Omental fat pad (tissue), 4 donors: ENCODE data around the gene C1orf159. TPM values are rescaled to one million over a fixed set of nuclear protein-coding genes. Genes with fewer than 3 reads are reported as not detected.

Source experiments
- ATAC-seq: fragments of 150-250 bp; one replicate; pipeline ENCODE4 v1.9.1; 2016; ENCODE audit warnings: mild to moderate bottlenecking, moderate library complexity; ENCODE audit not compliant: low FRiP score
- DNase-seq: peaks from one replicate; pipeline ENCODE4 v3.0.0-alpha.2; 2019; ENCODE audit warnings: low spot score
- CTCF ChIP-seq, 3 donors: fragments of 450-650 bp; IDR thresholded peaks; one replicate each; pipeline ENCODE4 v1.5.1; 2016 to 2017; ENCODE audit warnings: antibody characterized with exemption in 3 of 3, mild to moderate bottlenecking in 3 of 3, moderate library complexity in 2 of 3
- total RNA-seq, 4 donors: library from RNA; depleted of rRNA; stranded (reverse); fragments of >200 nt; gene quantifications; one replicate each; pipeline ENCODE4 v1.1.0, GENCODE V29; 2016

Gene C1orf159
- total RNA-seq, 4 donors from 2014 or later: 5.6 to 12.0 (median 9.5) TPM

DNA sequence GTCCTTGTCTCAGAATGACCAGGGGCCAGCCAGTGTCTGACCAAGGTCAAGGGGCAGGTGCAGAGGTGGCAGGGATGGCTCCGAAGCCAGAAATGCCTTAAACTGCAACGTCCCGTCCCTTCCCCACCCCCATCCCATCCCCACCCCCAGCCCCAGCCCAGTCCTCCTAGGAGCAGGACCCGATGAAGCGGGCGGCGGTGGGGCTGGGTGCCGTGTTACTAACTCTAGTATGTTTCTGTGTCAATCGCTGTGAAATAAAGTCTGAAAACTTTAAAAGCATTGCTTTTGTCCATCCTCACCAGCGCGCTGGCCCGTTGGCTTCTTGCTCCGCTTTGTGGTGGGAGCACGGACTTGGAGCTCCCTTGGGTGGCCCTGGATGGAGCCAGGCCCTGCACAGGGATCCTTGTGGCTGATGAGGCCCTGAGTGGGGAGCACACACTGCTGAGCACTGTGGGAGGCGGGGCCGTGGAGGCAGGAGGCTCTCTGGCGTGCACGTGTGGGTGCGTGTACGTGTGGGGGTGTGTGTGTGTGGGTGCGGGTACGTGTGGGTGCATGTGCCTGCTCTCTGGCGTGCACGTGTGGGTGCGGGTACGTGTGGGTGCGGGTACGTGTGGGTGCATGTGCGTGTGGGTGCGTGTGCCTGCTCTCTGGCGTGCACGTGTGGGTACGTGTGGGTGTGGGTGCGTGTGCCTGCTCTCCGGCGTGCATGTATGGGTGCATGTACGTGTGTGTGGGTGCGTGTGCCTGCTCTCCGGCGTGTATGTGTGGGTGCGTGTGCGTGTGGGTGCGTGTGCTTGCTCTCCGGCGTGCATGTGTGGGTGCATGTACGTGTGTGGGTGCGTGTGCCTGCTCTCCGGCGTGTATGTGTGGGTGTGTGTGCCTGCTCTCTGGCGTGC lies 59.8 kb downstream of the C1orf159 start:
- ATAC-seq (no peak), DNase-seq (no peak)
- no peak for TF ChIP-seq CTCF (IDR thresholded peaks at IDR 0.05)

- no peak for DNase-seq
- no peak for ATAC-seq
- TF ChIP-seq CTCF (IDR thresholded peaks at IDR 0.05): no peak
Measured at GRCh38 chr1:1054971-1055370, 60.9 kb downstream of the C1orf159 start.

DNA sequence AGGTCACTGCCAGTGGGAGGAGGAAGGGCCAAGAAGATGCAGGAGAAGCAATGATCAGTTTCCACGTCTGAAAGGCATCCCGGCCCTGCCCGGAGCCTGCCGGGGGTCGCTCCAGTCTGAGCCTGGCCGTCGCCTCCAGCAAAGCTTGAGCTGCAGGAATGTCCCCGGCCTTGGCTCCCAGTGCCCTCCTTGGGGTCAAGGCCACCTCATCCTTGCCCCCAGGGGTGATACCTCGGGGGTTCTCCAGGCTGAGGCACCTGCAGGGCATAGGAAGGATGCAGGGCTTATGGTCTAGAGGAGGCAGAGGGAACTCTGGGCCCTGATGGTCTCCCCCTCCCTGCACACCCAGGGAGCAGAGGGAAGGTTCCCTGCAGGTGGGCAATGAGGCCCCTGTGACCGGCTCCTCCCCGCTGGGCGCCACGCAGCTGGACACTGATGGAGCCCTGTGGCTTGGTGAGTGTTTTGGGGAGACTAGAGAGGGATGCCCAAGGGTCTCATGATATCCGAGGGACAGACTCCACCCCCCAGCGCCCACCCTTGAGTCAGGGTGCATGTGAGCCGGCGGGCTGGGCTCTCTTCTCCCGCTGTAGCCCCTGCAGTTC lies 61.7 kb downstream of the C1orf159 start:
- ATAC-seq (no peak), DNase-seq (no peak)
- no peak for TF ChIP-seq CTCF (IDR thresholded peaks at IDR 0.05)

GRCh38 chr1:1053682-1054081 lies 62.2 kb downstream of the C1orf159 start:
- no peak for TF ChIP-seq CTCF (IDR thresholded peaks at IDR 0.05)
- ATAC-seq (no peak), DNase-seq (no peak)

DNA sequence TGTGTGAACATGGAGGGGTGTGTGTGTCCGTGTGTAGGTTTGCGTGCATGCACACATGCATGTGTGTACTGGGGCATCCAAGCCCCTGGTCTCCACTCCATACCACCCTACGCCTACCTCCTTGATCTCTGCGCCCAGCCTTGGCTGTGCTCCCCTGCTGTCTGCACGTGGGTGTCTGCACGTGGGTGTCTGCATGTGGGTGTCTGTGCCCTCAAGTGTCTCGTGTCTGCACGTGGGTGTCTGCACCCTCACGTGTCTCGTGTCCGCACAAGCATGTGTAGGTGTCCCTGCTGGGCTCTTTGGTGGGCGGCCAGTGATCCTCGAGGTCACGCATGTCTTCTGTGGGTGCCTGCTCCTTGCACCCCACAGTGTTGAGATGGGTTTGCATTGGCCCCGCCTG lies 62.9 kb downstream of the C1orf159 start:
- no peak for DNase-seq
- no peak for ATAC-seq
- TF ChIP-seq CTCF (IDR thresholded peaks at IDR 0.05): no peak

GRCh38 chr1:1052003-1052840 lies 63.7 kb downstream of the C1orf159 start:
- DNase-seq (no peak), ATAC-seq (no peak)
- no peak for TF ChIP-seq CTCF (IDR thresholded peaks at IDR 0.05)
